A172 (cell line): ENCODE results near the gene ADCK2. TPM values are rescaled to one million over a fixed set of nuclear protein-coding genes. Genes with fewer than 3 reads are reported as not detected.
"Not testable (repeated sequence)": the region's sequence is repeated elsewhere in the genome, so short reads cannot be mapped to it uniquely, and the experiment has no call there.

Source experiments
- DNase-seq: peaks from one replicate; pipeline ENCODE4 v3.0.0-alpha.2; 2015; ENCODE audit warnings: low spot score
- total RNA-seq: library from RNA; depleted of rRNA; stranded (reverse); fragments of >200 nt; shearing (Covaris generic); gene quantifications from 2 replicates; pipeline ENCODE4 v1.2.3, GENCODE V29; 2014; rRNA removed

The ADCK2 gene
- total RNA-seq, 1 experiment from 2014 or later, result 34.8 TPM

- DNase-seq, result no peak
These were observed 65.5 kb downstream of the ADCK2 start for GRCh38 chr7:140738280-140738679.

GRCh38 chr7:140743255-140743654, 70.5 kb downstream of the ADCK2 start:
- not testable (repeated sequence) for DNase-seq

- no peak for DNase-seq
These were observed 71.3 kb downstream of the ADCK2 start for GRCh38 chr7:140744005-140744404.

Other genes starting within 250 kb of the ADCK2 start
- gene MKRN1, start 193.4 kb upstream of the ADCK2 start, total RNA-seq, result 52.0 and 66.3 TPM in 2 replicates
- gene DENND2A, start 32.1 kb upstream of the ADCK2 start, total RNA-seq, result 3.3 and 5.8 TPM in 2 replicates
- gene NDUFB2, start 23.8 kb downstream of the ADCK2 start, total RNA-seq, result 227 and 304 TPM in 2 replicates